ENCODE data around the gene CATSPERE.
"Not testable (repeated sequence)": the region's sequence is repeated elsewhere in the genome, so short reads cannot be mapped to it uniquely, and the experiment has no call there.

The CATSPERE gene

GRCh38 chr1:244449936-244450508 lies 11.1 kb upstream of the CATSPERE start:
- no peak for DNase-seq

GRCh38 chr1:244450597-244451538 lies 10.2 kb upstream of the CATSPERE start:
- DNase-seq = peak; percentile 61

DNA sequence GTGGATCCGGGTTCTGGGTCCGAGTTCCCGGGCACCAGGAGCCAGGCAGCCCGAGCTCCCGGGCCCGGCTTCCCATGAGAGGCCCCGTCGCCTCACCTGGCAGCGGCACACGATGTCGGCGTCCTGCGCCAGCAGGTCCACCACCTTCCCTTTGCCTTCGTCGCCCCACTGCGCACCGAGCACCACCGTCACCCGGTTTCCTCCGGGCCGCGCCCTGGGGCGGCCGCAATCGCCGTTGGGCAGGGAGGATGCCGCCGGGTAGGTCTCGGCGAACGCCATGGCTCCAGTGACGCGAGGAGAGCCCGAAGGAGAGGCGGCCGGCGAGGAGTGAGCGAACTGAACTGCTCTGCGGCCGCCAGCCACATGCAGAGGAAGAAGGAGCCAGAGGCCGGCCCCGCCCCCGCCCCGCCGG lies 9.5 kb upstream of the CATSPERE start, which contains the start of gene ADSS2:
Gene ADSS2 (minus strand): TSS at position 371 of the 412 bp plus-strand sequence. CDS start 92 bp downstream, at position 279.
- no peak for DNase-seq

- DNase-seq = peak; percentile 99
Measured at GRCh38 chr1:244451951-244452795, 8.9 kb upstream of the CATSPERE start.

DNA sequence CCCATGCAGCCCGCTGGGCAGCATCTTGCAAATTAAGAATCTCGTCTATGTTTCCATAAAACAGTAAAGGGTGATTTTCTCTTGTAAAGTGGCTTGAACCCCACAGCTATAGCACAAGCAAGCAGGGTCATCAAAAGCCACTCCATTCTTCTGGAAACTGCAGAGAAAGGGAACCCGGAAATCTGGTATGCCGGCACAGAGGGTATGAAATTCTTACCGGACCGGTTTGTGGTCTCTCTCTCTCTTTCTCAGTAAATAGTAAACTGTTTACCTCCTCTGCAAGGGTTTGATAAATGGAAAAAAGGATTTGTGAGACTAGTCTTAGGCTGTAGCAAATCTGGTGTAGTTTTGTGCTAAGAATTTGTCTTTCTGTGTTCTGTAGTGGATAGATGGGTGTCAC lies 6.7 kb upstream of the CATSPERE start:
- no peak for DNase-seq

DNA sequence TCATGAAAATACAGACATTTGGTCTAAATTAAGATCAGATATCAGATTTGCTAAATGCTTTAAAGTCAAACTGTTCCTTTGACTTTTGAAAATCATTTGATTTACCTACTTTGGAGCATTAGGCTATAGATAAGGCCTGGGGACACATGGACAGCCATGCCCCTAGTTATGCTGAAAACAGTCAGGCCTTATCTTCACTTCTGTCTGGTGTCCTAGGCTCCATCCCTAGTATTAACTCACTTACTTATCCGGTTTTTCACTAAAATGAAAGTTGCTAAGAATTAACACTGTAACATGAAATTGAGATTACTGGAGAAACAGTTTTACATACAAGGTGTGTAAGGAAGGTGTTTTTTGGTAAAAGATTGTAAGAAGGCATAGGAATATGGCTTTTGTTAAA lies 4.5 kb upstream of the CATSPERE start:
- no peak for DNase-seq

GRCh38 chr1:244458781-244459180 lies 2.3 kb upstream of the CATSPERE start:
- DNase-seq = no peak

GRCh38 chr1:244460197-244460596 lies 876 bp upstream of the CATSPERE start:
- DNase-seq = peak; percentile 24

DNA sequence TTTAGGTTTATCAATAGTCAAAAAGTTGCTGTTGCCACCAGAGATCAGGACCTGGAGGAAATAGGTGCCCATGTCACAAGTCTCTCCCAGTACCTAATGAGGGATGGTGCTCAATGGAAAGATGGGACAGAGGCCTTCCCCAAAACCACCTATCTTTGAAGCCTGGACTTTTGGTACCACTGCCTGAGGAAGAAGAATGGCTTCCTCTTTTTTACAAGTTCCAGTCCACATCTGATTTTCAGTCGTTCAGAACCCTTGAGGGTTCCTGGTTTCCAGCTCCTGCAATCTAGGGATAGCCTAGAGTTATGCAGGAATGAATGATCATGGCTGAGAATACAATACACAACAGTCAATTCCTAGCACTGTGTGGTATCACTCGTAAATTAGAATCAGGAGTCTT lies 5.7 kb downstream of the CATSPERE start:
- DNase-seq = no peak

DNA sequence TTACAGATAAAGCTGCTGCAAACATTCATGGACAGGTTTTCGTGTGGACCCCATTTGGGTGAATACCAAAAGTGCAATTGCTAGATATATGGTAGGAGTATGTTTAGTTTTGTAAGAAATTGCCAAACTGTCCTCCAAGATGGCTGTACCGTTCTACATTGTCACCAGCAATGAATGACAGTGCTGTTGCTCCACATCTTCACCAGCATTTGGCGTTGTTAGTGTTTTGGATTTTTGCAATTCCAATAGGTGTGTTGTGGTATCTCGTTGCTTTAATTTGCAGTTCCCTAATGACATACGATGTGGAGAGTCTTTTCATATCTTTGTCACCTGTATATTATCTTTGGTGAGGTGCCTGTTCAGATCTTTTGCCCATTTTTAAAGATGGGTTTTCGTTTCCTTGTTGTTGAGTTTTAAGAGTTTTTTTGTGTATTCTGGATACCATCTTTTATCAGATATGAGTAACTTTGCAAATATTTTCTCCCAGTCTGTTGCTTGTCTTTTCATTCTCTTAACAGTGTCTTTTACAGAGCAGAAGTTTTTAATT lies 12.1 kb downstream of the CATSPERE start:
- DNase-seq = no peak

DNA sequence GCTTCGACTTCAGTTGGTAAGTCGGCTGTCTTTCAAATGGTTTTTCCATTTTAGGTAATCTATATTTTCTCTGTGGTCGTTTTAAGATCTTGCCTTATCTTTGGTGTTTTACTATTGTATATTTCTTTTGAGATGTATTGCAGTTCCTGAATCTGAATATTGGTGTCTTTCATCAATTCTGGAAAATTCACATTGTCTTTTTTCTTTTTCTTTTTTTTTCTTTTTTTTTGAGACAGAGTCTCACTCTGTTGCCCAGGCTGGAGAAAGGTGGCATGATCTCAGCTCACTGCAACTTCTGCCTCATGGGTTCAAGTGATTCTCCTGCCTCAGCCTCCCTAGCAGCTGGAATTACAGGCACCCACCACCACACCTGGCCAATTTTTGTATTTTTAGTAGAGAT lies 23.9 kb downstream of the CATSPERE start:
- not testable (repeated sequence) for DNase-seq

DNA sequence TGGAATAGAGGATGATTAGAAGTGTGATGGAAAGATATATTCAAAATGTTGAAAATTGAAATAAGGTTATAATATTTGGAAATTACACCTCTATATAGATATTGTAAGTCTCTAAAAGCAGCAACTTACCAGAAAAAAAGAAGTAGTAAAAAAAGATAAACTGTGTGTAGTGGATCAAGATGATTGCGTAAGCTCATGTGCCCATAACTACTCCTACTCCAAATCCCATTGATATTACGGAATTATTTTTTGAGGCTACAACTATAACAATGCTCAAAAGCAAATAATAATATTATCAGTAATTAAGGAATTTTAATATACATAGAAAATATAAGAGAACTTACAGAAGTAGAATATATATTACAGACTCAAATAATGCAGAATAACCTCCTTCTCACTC lies 33.6 kb downstream of the CATSPERE start:
- DNase-seq = no peak

DNA sequence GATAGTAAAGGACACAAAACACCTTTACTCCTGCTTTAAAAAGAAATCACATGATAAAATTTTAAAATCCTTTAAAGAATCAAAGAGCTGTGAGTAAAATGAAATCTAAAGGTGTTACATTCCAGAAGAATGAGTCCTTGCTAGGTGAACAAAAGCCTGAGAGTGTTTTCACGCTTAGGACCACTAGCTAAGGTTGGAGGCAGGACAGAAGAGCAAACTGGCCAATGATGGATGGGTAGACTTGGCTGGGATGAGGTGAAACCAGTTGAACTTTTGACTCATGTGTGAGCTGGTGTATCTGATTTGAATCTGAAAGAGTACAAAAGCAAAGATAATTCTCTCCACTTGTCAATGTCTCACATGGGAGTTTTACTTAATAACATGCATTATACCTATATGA lies 35.1 kb downstream of the CATSPERE start:
- DNase-seq = no peak

DNA sequence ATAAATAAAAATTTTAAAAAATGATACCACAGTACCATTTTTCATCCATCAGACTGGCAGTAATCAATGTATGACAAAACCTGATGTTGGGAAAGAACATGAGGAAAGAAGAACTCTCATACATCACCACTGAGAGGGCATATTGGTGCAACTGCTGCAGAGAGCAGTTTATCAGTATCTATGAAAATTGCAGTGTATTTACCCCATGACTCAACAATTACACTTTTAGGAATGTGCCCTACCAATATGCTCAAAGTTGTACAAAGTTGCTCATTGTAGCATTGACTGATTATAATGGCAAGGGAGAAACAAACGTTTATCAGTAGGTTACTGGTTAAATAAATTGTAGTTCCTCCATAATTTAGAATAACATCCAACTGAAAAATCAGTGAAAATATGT lies 36.7 kb downstream of the CATSPERE start:
- no peak for DNase-seq

DNA sequence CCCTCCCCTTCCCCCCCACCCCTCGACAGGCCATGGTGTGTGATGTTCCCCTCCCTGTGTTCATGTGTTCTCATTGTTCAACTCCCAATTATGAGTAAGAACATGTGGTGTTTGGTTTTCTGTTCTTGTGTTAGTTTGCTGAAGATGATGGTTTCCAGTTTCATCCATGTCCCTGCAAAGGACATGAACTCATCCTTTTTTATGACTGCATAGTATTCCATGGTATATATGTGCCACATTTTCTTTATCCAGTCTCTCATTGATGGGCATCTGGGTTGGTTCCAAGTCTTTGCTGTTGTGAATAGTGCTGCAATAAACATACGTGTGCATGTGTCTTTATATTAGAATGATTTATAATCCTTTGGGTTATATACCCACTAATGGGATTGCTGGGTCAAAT lies 38.4 kb downstream of the CATSPERE start:
- DNase-seq = not testable (repeated sequence)

DNA sequence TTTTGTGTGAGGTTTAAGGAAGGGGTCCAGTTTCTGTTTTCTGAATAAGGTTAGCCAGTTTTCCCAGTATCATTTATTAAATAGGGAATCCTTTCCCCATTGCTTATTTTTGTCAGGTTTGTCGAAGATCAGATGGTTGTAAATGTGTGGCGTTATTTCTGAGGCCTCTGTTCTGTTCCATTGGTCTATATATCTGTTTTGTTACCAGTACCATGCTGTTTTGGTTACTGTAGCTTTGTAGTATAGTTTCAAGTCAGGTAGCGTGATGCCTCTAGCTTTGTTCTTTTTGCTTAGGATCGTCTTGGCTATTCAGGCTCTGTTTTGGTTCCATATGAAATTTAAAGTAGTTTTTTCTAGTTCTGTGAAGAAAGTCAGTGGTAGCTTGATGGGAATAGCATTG lies 39.4 kb downstream of the CATSPERE start:
- not testable (repeated sequence) for DNase-seq

DNA sequence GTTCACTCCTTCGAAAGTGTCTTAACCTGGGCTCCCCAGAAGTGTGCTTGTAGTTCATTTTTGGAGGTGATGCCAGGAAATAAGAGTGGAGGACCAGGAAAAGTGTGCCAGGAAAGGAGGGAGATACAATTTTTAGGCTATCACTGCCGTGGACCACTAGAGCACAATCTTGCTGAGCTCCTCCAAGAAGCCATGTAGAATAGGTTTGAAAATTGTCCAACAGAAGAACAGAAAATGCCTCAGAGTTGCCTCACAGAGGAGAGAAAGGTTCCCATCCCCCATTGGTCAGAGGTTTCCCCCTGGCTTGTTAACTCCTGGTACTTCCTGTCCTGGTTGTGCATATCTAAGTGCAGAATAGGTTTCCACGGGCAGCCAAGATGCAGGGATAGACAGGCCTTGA lies 41.6 kb downstream of the CATSPERE start:
- no peak for DNase-seq

DNA sequence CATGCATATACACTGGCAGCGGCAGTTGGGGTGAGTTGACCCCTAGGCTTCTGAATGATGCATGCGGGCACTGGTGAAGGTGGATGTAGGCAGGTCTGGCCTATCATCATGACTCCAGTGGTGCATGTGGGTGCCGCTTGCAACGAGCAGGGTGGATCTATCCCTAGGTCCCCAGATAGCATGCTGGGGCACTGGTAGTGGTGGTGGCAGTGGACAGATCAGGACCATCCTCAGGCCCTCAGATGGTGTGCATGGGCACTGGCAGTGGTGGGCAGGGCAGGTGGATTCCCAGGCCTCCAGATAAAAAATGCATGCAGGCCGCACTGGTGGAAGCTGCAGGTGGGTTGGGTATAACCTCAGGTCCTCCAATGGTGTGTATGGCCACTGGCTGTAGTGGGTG lies 52.4 kb downstream of the CATSPERE start:
- no peak for DNase-seq

DNA sequence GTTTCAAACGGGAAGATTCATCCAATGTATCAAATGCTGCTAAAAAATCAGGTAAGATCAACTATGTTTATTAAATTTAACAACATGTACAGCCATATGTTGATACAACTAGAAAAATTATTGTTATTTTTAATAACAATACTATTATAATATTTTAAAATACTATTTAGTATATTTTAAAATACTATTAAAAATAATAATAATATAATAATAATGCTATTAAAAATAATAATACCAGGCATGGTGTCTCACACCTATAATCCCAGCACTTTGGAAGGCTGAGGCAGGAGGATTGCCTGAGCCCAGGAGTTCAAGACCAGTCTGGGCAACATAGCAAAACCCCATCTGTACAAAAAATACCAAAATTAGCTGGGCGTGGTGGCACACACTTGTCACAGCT lies 54.6 kb downstream of the CATSPERE start:
- no peak for DNase-seq

- DNase-seq = no peak
Measured at GRCh38 chr1:244536316-244536715, 75.2 kb downstream of the CATSPERE start.

GRCh38 chr1:244545511-244545910 lies 84.4 kb downstream of the CATSPERE start:
- no peak for DNase-seq

DNA sequence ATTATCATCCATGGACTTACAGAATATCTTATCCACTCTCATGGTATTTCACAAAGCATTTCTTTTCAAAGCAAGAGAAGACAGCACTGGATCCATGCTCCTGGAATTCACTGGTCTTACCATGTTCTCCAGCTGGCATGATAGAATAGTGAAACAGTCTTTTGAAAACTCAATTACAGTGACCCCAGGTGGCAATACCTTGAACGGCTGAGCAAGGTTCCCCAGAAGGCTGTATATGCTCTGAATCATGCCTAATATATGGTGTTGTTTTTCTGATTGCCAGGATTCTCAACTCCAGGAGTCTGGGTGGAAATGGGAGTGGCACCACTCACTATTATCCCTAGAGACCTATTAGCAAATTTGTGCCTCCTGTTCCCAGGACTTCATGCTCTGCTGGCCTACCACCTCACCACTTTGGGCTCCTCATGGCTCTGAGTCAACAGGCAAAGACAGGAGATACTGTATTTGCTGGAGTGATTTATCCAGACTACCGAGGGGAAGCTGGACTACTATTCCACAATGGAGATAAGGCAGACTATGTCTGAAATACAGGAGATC lies 87.6 kb downstream of the CATSPERE start:
- no peak for DNase-seq

DNA sequence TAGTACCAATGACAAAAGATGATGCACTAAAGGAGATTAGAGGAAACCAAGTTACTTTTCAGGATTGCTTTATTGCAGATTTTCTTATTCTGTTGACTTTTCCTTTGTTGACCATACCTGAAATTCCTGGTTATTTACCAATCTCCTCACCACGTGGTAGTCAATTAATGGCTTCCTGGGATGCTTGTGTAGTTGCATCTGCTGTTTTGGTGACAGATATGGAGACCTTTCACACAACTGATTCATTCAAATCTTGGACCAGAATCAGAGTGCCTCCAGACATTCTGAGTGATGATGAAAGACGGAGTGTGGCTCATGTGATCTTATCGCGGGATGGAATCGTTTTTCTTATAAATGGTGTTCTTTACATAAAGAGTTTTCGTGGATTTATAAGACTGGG lies 91.3 kb downstream of the CATSPERE start:
- DNase-seq = no peak

All from CD4-positive, alpha-beta T cell treated with Interleukin-10 for 1 hour (primary cell).